Stimulated activated naive B cell treated with anti-CD40 and anti-IgM and Interleukin-4, amounts not matched to agents 10 μg/mL and 1 μg/mL and 100 μg/mL, for 72 hours (primary cell): ENCODE results near the gene ZPBP.

Source experiments
- ATAC-seq, 2 donors: fragments of 150-1000 bp; cut with Tn5 transposase; replicated peaks; 2 replicates each; pipeline ENCODE4 v1.10.0; 2021; ENCODE audit warnings: moderate library complexity in 1 of 2
- DNase-seq: peaks from one replicate; pipeline ENCODE4 v3.0.0; 2021
- H3K27ac Mint-ChIP-seq: one replicate; pipeline ENCODE4 v1.8.0; 2022; ENCODE audit warnings: mild to moderate bottlenecking, mixed read lengths
- H3K27me3 Mint-ChIP-seq, 2 donors: one replicate each; pipeline ENCODE4 v1.8.0; 2022; ENCODE audit warnings: mixed read lengths in 2 of 2
- H3K36me3 Mint-ChIP-seq, 2 donors: one replicate each; pipeline ENCODE4 v1.8.0; 2022; ENCODE audit warnings: mixed read lengths in 2 of 2, mild to moderate bottlenecking in 1 of 2
- H3K4me1 Mint-ChIP-seq, 2 donors: one replicate each; pipeline ENCODE4 v1.8.0; 2022; ENCODE audit warnings: mixed read lengths in 2 of 2, mild to moderate bottlenecking in 1 of 2
- H3K4me3 Mint-ChIP-seq, 2 donors: one replicate each; pipeline ENCODE4 v1.8.0; 2022; ENCODE audit warnings: mild to moderate bottlenecking in 2 of 2, mixed read lengths in 2 of 2, moderate library complexity in 1 of 2
- H3K9me3 Mint-ChIP-seq, 2 donors: one replicate each; pipeline ENCODE4 v1.8.0; 2022; ENCODE audit warnings: mixed read lengths in 2 of 2, mild to moderate bottlenecking in 1 of 2

ZPBP gene

GRCh38 chr7:49976238-49976637, 116.8 kb downstream of the ZPBP start:
- ATAC-seq: no peak
- no peaks in the 10 kb centered on the region for H3K27me3 Mint-ChIP-seq
- H3K4me3 Mint-ChIP-seq: no peak overlapping the region
- H3K36me3 Mint-ChIP-seq: no peaks in the 10 kb centered on the region
- peaks cover 0 to 1% of the 10 kb centered on the region in 2 donors for H3K9me3 Mint-ChIP-seq
- DNase-seq: no peak
- no peak overlapping the region for H3K27ac Mint-ChIP-seq
- H3K4me1 Mint-ChIP-seq: no peaks in the 10 kb centered on the region

GRCh38 chr7:49974035-49974434, 119.0 kb downstream of the ZPBP start:
- H3K27ac Mint-ChIP-seq: no peak overlapping the region
- no peak for DNase-seq
- H3K4me3 Mint-ChIP-seq: no peak overlapping the region

GRCh38 chr7:49937608-49938007, 155.4 kb downstream of the ZPBP start:
- Mint-ChIP-seq H3K27me3 (no peaks in the 10 kb centered on the region), H3K27ac (no peak overlapping the region), H3K4me3 (no peak overlapping the region)

More at GRCh38 chr7:49974035-49974434, 119.0 kb downstream of the ZPBP start:
- Mint-ChIP-seq H3K36me3 (no peaks in the 10 kb centered on the region), H3K9me3 (peaks cover 0 to 1% of the 10 kb centered on the region in 2 donors), H3K4me1 (no peaks in the 10 kb centered on the region), H3K27me3 (no peaks in the 10 kb centered on the region)
- ATAC-seq: no peak

GRCh38 chr7:49931627-49932026, 161.4 kb downstream of the ZPBP start:
- H3K9me3 Mint-ChIP-seq: peaks cover 11 to 20% of the 10 kb centered on the region in 2 donors
- peaks cover 0 to 3% of the 10 kb centered on the region in 2 donors for H3K36me3 Mint-ChIP-seq
- ATAC-seq (no peak), DNase-seq (no peak)
- no peaks in the 10 kb centered on the region for H3K27me3 Mint-ChIP-seq
- H3K27ac Mint-ChIP-seq: no peak overlapping the region
- no peaks in the 10 kb centered on the region for H3K4me1 Mint-ChIP-seq
- H3K4me3 Mint-ChIP-seq: no peak overlapping the region

More at GRCh38 chr7:49937608-49938007, 155.4 kb downstream of the ZPBP start:
- ATAC-seq: no peak
- no peak for DNase-seq
- H3K4me1 Mint-ChIP-seq: no peaks in the 10 kb centered on the region
- peaks cover 13 to 14% of the 10 kb centered on the region in 2 donors for H3K9me3 Mint-ChIP-seq
- no peaks in the 10 kb centered on the region for H3K36me3 Mint-ChIP-seq

GRCh38 chr7:49928787-49929186, 164.3 kb downstream of the ZPBP start:
- H3K27ac Mint-ChIP-seq: no peak overlapping the region
- peaks cover 0 to 3% of the 10 kb centered on the region in 2 donors for H3K36me3 Mint-ChIP-seq
- H3K4me3 Mint-ChIP-seq: no peak overlapping the region
- no peak for ATAC-seq
- H3K4me1 Mint-ChIP-seq: no peaks in the 10 kb centered on the region
- no peak for DNase-seq
- H3K9me3 Mint-ChIP-seq: peaks cover 11 to 17% of the 10 kb centered on the region in 2 donors
- no peaks in the 10 kb centered on the region for H3K27me3 Mint-ChIP-seq

- Mint-ChIP-seq H3K27ac (no peak overlapping the region), H3K9me3 (peaks cover 8 to 16% of the 10 kb centered on the region in 2 donors), H3K4me3 (no peak overlapping the region), H3K27me3 (no peaks in the 10 kb centered on the region), H3K4me1 (no peaks in the 10 kb centered on the region), H3K36me3 (peaks cover 0 to 3% of the 10 kb centered on the region in 2 donors)
- DNase-seq: no peak
- ATAC-seq: no peak
Measured at GRCh38 chr7:49927631-49928030, 165.4 kb downstream of the ZPBP start.

- H3K4me1 Mint-ChIP-seq: no peaks in the 10 kb centered on the region
- no peak overlapping the region for H3K4me3 Mint-ChIP-seq
- no peak for ATAC-seq
- H3K36me3 Mint-ChIP-seq: peaks cover 0 to 3% of the 10 kb centered on the region in 2 donors
- H3K27me3 Mint-ChIP-seq: no peaks in the 10 kb centered on the region
- H3K27ac Mint-ChIP-seq: no peak overlapping the region
- DNase-seq: no peak
- peaks cover under 1 to 11% of the 10 kb centered on the region in 2 donors for H3K9me3 Mint-ChIP-seq
Measured at GRCh38 chr7:49926720-49927119, 166.3 kb downstream of the ZPBP start.

GRCh38 chr7:49911909-49912308, 181.1 kb downstream of the ZPBP start:
- no peak overlapping the region for H3K4me3 Mint-ChIP-seq
- no peak overlapping the region for H3K27ac Mint-ChIP-seq
- no peaks in the 10 kb centered on the region for H3K4me1 Mint-ChIP-seq
- peaks cover 0 to 4% of the 10 kb centered on the region in 2 donors for H3K9me3 Mint-ChIP-seq
- DNase-seq (no peak), ATAC-seq (no peak)
- peaks cover 0 to 7% of the 10 kb centered on the region in 2 donors for H3K27me3 Mint-ChIP-seq
- H3K36me3 Mint-ChIP-seq: no peaks in the 10 kb centered on the region

- Mint-ChIP-seq H3K4me3 (no peak overlapping the region), H3K27ac (no peak overlapping the region)
Measured at GRCh38 chr7:49894543-49894942, 198.5 kb downstream of the ZPBP start.

GRCh38 chr7:49893131-49893530, 199.9 kb downstream of the ZPBP start:
- Mint-ChIP-seq H3K36me3 (no peaks in the 10 kb centered on the region), H3K27ac (no peak overlapping the region), H3K9me3 (peaks cover 0 to 7% of the 10 kb centered on the region in 2 donors), H3K27me3 (peaks cover 0 to 6% of the 10 kb centered on the region in 2 donors), H3K4me3 (no peak overlapping the region), H3K4me1 (no peaks in the 10 kb centered on the region)
- ATAC-seq: no peak
- no peak for DNase-seq

More at GRCh38 chr7:49894543-49894942, 198.5 kb downstream of the ZPBP start:
- Mint-ChIP-seq H3K4me1 (no peaks in the 10 kb centered on the region), H3K27me3 (peaks cover 0 to 6% of the 10 kb centered on the region in 2 donors), H3K9me3 (peaks cover 0 to 7% of the 10 kb centered on the region in 2 donors), H3K36me3 (no peaks in the 10 kb centered on the region)
- DNase-seq (no peak), ATAC-seq (no peak)

- peaks cover 0 to 6% of the 10 kb centered on the region in 2 donors for H3K27me3 Mint-ChIP-seq
Measured at GRCh38 chr7:49892481-49892880, 200.6 kb downstream of the ZPBP start.

More at GRCh38 chr7:49892481-49892880, 200.6 kb downstream of the ZPBP start:
- Mint-ChIP-seq H3K9me3 (peaks cover 0 to 7% of the 10 kb centered on the region in 2 donors), H3K4me1 (no peaks in the 10 kb centered on the region), H3K4me3 (no peak overlapping the region), H3K27ac (no peak overlapping the region), H3K36me3 (no peaks in the 10 kb centered on the region)
- ATAC-seq (no peak), DNase-seq (no peak)
